Breast epithelium (tissue), 3 donors: ENCODE measurements around the gene NEK1.
"Not testable (repeated sequence)": the region's sequence is repeated elsewhere in the genome, so short reads cannot be mapped to it uniquely, and the experiment has no call there.

Experiments
- POLR2A ChIP-seq: fragments of 450-650 bp; IDR thresholded peaks from one replicate; pipeline ENCODE4 v1.6.1; 2016; ENCODE audit warnings: antibody characterized with exemption, mild to moderate bottlenecking, moderate library complexity
- POLR2AphosphoS5 ChIP-seq, 3 donors: sonication (generic); formaldehyde crosslinking; IDR thresholded peaks; one replicate each; pipeline ENCODE4 v1.6.1; 2017; ENCODE audit warnings: antibody characterized with exemption in 3 of 3
- TF ChIP-seq, protein P1 (sequence below), 3 donors: fragments of 450-650 bp; IDR thresholded peaks; one replicate each; pipeline ENCODE4 v1.5.1; 2016 to 2017; ENCODE audit warnings: antibody characterized with exemption in 3 of 3, mild to moderate bottlenecking in 3 of 3, moderate library complexity in 3 of 3

- not testable (repeated sequence) for TF ChIP-seq POLR2A; POLR2AphosphoS5 (IDR thresholded peaks at IDR 0.05)
- TF ChIP-seq, protein P1, sequence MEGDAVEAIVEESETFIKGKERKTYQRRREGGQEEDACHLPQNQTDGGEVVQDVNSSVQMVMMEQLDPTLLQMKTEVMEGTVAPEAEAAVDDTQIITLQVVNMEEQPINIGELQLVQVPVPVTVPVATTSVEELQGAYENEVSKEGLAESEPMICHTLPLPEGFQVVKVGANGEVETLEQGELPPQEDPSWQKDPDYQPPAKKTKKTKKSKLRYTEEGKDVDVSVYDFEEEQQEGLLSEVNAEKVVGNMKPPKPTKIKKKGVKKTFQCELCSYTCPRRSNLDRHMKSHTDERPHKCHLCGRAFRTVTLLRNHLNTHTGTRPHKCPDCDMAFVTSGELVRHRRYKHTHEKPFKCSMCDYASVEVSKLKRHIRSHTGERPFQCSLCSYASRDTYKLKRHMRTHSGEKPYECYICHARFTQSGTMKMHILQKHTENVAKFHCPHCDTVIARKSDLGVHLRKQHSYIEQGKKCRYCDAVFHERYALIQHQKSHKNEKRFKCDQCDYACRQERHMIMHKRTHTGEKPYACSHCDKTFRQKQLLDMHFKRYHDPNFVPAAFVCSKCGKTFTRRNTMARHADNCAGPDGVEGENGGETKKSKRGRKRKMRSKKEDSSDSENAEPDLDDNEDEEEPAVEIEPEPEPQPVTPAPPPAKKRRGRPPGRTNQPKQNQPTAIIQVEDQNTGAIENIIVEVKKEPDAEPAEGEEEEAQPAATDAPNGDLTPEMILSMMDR (IDR thresholded peaks at IDR 0.05), result not testable (repeated sequence)
Observed at GRCh38 chr4:169448935-169449334, 163.4 kb downstream of the NEK1 start.
